ENCODE results near the gene ZNF236.
A peak's percentile ranks its signal among the peaks of the same experiment; 100 is the strongest.
"Not testable (repeated sequence)": the region's sequence is repeated elsewhere in the genome, so short reads cannot be mapped to it uniquely, and the experiment has no call there.

The ZNF236 gene

DNA sequence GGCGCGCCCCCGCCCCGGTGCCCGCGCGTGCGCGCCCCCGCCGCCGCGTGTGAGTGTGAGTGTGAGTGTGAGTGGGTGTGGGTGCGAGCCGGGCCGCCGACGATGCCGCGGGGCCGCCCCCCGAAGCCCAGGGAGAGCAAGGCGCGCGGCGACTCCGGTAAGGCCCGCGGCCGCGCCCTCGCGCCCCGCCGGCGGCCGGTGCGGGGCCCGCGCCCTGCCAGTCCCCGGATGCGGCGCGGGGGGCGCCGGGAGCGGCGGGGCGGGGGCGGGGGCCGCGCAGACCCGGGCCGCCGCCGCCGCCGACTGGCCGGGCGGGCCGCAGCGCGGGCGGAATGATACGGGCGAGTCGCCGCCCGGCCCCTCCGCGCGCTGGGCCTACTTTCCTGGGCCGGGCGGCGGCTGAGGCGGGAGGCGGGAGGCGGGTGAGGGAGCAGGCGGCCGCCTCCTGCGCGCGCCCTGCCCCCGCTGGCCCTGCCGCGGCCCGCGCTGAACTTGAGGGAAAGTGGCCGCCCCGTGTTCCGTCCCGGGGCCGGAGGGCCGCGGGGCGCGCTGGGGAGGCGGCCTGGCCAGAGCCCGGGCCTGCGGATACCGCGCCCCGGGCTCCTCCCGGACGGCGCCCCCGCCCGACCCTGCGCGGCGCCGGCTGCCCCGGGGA lies at the start of gene ZNF236:
ZNF236 (plus strand) TSS at position 52 of the 655 bp plus-strand sequence; CDS start at position 103, 51 bp downstream.
- peak; percentile 43 for DNase-seq

DNA sequence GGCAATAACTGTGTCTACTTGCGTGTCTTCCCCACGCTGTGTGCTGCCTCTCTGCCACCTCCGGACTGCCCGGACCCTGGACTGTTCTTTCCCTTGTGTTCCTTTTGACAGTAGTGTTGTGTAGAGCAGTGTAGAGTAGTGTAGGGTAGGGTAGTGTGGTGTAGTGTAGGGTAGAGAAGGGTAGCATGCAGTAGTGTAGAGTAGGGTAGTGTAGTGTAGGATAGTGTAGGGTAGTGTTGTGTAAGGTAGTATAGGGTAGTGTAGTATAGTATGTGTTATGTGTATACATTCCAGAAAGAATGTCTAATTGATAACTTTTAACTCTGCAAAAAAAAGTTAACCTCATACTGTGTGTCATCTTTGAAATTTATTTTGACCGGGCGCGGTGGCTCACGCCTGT lies 49.7 kb upstream of the ZNF236 start:
- no peak for DNase-seq

DNA sequence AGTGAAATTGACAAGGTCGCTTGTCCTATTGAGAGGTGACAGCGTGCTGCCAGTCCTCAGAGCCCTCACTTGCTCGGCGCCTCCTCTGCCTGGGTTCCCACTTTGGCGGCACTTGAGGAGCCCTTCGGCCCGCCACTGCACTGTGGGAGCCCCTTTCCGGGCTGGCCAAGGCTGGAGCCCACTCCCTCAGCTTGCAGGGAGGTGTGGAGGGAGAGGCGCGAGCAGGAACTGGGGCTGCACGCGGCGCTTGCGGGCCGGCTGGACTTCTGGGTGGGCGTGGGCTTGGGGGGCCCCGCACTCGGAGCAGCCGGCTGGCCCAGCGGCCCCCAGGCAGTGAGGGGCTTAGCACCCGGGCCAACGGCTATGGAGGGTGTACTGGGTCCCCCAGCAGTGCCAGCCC lies 45.3 kb upstream of the ZNF236 start:
- not testable (repeated sequence) for DNase-seq

DNA sequence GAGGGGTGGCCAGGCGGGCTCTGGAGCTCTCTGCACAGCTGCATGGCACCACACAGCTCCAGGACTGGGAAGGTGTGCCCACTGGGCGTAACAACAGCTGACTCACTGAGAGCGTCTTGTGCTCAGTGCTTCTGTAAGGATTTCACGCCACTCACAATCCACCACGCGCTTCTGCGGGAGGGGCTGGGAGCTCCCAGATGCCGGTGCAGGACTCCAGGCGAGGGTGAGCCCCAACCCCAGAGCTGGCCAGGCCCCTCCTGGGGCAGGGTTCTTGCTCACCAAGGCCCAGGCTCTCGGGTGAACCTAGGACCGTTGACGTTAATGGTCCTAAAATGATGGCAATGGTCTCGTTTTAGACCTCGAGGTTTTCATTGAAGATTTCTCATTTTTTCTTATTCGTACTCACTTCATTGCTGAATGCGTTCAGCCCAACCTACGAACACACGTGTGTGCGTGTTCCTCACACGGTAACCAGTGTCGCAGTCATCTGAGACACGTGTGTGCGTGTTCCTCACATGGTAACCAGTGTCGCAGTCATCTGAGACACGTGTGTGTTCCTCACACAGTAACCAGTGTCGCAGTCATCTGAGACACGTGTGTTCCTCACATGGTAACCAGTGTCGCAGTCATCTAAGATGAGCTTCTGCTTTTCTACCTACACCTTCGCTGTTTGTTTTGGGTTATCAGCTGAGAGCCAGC lies 38.4 kb upstream of the ZNF236 start:
- DNase-seq, result no peak

DNA sequence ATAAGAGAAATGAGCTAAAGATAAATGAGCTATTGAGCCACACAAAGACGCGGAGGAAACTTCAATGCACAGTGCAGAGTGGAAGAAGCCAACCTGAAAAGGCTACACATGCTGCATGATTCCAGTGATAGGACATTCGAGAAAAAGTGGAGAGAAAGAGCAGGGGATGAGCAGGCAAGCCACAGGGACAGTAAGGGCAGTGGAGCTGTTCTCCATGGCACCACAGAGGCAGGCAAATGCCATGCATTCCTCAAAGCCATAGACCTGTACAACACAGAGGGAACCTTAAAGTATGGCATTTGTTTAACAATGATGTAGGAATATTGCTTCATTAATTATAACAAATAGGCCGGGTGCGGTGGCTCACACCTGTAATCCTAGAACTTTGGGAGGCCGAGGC lies 36.5 kb upstream of the ZNF236 start:
- DNase-seq, result no peak

DNA sequence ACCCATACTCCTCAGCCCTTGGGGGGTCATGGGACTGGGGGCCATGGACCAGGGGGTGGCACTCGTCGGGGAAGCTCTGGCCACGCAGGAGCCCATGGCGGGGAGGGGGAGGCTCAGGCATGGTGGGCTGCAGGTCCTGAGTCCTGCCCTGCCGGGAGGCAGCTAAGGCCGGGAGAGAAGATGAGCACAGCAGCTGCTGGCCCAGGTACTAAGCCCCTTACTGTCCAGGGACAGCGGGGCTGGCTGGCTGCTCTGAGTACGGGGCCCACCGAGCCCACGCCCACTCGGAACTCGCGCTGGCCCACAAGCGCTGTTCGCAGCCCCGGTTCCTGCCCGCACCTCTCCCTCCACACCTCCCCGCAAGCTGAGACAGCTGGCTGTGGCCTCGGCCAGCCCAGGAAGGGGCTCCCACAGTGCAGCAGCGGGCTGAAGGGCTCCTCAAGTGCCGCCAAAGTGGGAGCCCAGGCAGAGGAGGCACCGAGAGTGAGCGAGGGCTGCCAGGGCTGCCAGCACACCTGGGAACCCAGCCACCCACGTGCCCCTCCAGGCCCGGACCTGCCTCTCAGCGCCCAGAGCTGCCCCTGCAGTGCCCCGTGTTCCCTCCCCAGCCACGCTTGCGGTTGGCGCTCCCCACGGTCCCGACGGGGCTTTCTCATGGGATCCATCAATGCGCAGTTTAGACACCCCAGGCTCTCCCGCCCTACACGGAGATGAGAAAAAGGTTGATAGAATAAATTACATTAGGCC lies 33.6 kb upstream of the ZNF236 start:
- DNase-seq, result no peak

DNA sequence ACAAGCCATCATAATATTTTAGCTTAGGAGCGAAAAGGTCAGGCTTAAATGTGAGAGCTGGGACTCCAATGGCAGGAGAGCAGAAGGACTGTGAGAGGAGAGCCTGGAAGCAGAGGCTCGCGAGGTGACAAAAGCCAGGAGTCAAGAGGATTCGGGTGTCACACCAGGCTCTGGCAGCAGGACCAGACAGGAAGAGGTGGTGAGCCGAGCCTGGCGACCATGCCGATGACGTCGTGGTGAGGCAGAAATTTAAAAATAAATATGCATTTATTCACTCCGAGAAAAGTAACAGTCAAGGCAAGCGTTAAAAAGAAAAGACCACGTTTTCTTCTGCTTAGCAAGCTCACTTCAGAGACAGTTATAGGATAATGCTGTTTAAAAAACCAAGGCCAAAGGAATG lies 31.3 kb upstream of the ZNF236 start:
- DNase-seq, result no peak

DNA sequence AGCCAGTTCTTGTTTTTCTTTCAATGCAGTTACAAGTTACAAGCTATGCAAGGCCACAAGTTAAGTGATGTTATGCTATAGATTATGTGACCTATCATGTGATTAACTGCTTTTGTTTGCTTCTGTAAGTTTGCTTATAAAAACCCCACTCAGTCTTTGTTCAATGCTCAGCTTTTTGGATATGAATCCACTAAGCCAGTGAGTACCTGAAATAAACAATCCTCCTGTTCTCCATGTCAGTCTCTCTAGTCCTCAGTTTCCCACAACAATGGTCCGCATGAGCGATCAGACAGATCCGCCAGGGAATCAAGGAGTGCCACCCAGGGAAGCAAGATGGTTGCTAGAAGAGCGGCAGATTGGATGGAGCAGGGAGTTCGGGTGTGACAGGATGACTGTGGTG lies 30.7 kb upstream of the ZNF236 start:
- DNase-seq, result no peak

DNA sequence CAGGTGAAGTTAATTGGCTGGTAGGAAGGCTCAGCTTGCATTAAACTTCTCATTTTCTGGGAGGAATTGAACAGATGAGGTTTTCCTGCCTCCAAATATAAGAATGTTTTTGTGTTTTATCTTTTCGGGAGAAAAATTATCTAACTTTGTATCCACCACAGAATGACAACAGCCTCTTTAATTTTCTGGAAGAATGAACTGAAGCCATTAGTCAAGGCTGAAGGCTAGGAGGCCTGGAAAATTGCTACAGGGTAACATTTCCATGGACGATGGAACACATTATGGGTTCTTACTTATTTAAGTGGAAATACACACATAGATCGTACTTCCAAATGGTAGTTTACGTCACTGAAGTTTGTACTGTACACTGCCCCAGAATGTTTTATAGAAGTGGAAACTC lies 28.0 kb upstream of the ZNF236 start:
- no peak for DNase-seq

DNA sequence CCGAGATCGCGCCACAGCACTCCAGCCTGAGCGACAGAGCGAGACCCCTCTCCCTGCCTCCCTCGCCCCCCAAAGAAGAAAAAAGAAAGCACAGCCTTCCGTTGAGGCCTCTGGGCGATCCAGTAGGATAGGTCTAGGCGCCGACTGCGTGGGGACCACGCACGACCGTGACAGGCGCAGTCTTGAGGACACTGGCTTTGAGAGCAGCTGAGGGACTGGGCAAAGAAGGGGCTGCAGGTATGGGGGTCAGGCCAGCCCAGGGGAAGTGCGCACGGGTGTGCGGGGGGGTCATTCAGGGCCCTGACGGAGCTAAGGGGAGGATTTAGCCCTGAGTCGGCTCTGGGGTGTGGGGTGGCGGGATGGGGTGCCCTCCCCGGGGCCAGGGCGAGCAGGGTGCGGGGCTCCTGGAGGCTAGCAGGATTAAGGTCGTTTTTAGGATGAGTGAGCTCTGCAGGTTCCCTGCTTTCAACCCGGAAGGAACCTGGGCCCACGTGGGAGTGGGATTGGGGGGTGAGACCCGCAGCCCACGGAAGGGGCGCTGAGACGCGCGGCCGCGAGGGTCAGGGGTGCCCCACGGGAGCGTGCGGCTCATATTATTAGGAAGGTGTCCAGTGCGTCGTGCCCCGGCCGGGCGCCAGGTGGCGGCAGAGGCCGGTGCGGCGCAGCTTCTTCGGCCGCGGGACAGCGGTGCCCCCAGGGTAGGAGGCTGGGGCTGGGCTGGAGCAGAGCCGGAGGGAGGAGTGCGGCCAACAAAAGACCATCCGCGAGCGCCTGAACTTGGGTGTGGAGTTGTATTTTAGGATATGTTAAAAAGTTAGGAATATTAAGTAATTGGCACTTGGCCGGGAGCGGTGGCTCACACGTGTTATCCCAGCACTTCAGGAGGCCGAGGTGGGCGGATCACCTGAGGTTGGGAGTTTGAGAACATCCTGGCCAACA lies 20.5 kb upstream of the ZNF236 start:
- peak; percentile 15 for DNase-seq

DNA sequence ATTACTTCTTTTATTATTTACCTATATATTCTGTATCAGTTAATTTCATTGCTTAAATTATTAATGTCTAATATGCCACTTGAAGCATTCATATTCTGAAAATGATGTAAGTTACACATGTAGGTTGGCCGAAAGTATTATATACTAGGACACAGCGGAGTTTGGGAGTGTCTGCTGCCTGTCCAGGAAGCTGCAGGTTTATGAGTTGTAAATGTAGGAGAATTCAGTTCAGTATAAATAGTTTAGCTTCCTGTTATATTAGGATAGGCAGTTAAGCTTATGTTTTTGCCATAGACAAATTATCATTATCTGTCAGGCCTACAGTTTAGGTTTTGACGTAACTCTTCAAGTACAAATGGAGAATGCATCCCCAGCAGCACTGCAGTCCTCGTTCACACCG lies 18.9 kb upstream of the ZNF236 start:
- DNase-seq, result no peak

DNA sequence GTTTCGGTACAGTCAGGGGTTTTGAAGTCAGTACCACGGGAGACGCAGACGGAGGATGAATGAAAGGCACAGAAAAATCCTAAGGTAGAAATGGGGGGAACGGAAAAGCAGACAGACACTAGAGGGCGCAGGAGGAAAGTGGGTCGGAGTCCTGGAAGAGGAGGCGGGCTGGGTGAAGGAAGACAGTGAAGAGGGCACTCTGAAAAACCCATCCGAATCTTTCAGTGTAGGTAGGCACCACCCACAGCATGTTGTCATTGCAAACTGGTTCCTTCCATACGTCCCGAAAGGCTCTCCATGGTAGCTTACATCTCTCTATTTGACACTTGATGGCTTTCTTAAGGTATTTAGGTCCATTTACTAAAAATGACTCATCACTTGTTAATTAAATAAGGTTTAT lies 18.5 kb upstream of the ZNF236 start:
- DNase-seq, result no peak

DNA sequence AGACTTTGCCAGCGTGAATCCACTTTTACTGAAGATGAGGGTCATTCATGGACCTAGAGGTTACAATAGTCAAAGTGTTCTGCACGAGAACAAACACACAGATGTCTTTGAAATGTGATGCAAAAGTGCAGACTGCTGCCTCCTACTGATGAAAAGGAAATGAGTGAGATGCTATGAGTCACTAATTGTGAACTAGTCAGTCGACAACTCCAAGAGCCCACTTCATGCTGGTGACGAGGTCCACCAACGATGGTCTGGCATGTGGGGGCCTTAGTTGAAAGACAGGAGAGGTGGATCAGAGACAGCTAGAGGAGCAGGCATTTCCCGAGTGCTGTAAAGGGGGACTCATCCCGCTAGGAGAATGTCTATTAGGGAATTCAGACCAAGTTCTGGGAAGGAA lies 17.1 kb upstream of the ZNF236 start:
- no peak for DNase-seq

DNA sequence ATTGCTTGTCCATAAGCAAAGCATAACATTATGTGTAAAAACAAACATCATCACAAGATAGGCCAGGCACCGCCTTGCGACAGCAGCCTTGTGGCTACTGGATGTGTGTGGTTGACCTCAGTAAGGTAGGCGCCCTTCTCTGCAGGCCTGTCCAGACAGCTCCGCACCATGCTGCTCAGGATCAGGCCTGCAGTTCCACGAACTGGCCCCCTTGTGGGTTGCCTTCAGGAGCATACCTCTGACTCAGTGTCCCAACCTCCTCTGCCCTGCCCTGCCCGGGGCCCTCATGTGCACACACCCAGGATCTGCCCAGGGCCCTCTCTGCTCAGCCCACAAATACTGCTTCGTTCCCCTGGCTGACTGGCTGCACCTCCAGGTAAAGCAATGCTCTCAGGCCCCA lies 16.1 kb upstream of the ZNF236 start:
- no peak for DNase-seq

DNA sequence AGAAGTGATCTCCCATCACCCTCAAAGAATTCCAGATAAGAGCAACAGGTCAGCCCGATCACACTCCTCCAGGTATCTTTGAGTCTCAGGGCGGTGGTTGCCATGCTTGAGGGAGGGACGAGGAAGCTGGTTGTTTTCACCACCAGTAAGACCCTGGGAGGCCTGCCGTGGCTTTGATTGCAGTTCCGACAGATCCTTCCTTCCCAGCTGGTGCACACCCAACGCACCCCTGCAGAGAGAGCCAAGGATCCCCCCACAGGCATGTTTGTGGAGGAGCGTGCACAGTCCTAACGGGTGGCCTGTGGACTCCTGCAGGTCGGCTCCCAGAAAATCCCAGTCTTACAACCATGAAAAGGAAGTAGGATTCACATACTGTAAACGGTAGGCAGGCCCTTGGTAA lies 13.8 kb upstream of the ZNF236 start:
- no peak for DNase-seq

DNA sequence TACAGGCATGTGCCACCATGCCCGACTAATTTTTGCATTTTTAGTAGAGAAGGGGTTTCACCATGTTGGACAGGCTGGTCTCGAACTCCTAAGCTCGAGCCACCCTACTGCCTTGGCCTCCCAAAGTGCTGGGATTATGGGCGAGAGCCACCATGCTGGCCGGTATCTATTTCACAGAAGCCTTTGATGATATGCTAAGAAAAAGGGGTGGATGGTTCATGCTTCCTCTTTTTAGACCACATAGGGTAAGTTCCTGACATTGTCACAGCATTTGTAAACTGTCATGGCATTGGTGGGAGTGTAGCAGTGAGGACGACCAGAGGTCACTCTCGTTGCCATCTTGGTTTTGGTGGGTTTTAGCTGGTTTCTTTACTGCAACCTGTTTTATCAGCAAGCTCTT lies 10.8 kb upstream of the ZNF236 start:
- not testable (repeated sequence) for DNase-seq

DNA sequence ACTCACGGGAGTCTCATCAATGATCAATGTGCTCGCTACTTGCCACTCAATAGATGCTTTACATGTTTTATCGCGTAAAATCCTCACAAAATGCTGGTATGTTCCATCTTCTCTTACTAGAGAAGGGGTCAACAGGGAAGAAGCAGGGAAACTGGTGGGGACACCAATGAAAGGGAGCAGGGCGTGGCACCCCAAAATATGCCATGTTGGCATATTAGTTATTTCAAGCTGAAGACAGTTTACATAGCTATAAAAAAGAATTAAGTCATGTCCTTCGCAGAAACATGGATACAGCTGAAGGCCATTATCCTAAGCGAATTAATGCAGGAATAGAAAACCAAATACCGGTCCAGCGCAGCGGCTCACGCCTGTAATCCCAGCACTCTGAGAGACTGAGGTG lies 8.1 kb upstream of the ZNF236 start:
- no peak for DNase-seq

DNA sequence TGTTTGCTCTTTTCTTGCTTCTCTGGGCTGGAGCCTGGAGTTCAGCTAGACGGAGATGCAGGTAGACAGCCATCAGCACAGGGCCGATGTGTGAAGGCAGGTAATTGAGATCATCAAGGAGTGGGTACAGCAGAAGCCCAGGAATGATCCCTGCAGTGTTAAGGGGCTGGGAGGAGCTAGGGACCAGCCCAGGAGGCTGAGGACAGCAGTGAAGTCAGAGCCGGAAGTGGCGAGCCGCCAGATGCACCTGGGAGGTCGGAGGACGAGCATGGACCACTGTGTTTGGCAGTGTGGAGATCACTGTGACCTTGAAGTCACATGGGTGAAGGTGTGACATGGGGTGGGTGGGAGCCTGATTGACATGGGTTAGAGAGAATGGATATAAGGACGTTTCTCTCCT lies 6.2 kb upstream of the ZNF236 start:
- no peak for DNase-seq

DNA sequence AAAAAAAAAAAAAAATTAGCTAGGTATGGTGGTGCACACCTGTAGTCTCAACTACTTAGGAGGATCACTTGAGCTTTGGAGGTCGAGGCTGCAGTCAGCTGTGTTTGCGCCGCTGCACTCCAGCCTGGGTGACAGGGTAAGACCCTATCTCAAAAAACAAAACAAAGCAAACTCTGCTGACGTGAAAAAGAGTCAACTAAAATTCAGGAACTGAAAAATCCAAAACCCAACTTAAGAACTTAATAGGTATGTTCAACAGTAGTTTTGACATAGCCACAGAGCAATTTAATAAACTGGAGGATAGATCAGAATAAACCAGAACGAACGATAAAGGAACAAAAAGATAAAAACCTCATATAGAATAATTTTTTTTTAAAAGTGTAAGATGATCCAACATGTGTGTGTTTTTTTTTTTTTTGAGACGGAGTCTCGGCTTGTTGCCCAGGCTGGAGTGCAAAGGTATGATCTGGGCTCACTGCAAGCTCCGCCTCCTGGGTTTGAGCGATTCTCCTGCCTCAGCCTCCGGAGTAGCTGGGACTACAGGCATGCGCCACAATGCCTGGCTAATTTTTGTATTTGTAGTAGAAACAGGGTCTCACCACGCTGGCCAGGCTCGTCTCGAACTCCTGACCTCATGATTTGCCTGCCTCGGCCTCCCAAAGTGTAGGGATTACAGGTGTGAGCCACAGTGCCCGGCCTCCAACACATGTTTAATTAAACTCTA lies 4.3 kb upstream of the ZNF236 start:
- no peak for DNase-seq

DNA sequence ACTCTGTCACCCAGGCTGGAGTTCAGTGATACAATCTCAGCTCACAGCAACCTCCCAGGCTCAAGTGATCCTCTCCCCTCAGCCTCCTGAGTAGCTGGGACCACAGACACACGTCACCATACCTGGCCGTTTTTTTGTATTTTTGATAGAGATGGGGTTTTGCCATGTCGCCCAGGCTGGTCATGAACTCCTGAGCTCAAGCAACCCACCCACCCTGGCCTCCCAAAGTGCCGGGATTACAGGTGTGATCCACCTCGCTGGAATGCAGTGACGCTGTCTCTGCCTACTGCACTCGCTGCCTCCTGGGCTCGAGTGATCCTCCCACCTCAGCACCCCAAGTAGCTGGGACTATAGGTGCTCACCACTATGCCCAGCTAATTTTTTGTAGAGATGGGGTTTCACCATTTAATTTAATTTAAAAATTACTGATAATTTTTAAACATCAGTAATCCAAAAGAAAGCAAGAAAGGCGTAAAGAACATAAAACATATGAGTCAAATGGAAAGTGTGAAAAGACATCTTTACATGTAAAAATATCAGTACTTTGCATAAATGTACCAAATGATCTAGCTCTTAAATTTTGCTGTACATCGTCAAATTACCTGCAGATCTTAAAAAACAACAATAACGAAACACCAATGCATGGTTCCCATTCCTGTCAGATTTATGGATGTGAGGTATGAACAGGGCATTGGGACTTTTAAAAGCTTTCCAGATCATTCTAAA lies 2.8 kb upstream of the ZNF236 start:
- DNase-seq, result no peak

DNA sequence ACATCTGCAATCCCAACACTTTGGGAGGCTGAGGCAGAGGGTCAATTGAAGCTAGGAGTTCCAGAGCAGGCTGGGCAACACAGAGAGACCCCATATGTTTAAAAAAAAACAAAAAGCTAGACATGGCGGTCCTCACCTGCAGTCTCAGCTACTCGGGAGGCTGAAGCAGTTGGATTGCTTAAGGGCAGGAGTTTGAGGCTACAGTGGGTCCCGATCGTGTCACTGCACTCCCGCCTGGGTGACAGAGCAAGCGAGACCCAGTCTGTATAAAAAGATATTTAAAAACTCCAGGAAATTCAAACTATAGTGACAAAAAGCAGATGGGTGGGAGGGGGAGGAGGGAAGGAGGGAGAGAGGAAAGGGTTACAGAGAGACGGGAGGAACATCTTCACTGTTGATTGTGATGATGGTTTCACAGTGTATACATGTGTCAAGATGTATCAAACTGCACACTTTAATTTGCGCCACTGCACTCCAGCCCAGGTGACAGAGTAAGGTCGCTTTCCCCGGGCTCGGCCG lies 942 bp upstream of the ZNF236 start:
- DNase-seq, result no peak

Measured in amniotic stem cell (primary cell).